ENCODE measurements around the gene BORCS6. TPM values are rescaled to one million over a fixed set of nuclear protein-coding genes. Genes with fewer than 3 reads are reported as not detected.

BORCS6 gene
- total and polyA plus RNA-seq, 2 of the 13 experiments (the other 11 are each of a cell fraction or from before 2014, with no cell fraction given) = 2.0 to 5.1 TPM

DNA sequence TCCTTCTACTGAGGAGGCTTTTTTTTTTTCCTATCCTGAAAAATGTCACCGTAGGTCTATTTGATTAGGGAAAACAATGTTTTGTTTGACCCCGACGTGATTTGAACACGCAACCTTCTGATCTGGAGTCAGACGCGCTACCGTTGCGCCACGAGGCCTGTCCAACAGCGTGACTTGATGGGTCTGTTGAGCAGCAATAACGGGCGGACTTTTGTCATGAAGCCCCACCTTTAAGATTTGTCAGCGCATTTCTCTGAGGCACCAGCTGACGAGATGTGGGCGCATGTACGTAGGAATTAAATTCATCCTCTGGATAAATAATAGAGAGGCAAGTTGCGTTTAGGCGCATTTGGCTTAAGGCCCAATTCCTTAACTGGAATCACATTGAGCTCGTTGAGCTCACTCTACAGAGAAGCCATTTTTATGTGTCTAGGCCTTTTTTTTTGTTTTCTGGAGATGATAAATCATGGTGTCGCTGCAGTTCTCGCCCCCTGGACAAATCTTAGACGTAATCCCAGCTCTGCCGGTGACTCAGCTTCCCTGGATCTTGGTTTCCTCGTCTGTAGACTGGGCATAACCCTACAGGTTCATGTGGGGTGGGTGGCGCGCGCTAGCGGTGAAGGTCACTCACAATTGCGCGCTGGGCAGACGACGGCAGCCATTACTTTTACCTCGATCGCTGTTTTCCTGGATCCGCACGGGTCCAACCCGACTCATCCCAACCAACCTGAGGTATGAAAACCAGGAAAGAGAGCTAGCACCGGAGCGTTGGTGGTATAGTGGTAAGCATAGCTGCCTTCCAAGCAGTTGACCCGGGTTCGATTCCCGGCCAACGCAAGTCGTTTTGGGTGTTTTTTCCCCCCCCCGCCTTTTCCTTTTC, 31.0 kb upstream of the BORCS6 start (continued):
- TF ChIP-seq, protein P1, sequence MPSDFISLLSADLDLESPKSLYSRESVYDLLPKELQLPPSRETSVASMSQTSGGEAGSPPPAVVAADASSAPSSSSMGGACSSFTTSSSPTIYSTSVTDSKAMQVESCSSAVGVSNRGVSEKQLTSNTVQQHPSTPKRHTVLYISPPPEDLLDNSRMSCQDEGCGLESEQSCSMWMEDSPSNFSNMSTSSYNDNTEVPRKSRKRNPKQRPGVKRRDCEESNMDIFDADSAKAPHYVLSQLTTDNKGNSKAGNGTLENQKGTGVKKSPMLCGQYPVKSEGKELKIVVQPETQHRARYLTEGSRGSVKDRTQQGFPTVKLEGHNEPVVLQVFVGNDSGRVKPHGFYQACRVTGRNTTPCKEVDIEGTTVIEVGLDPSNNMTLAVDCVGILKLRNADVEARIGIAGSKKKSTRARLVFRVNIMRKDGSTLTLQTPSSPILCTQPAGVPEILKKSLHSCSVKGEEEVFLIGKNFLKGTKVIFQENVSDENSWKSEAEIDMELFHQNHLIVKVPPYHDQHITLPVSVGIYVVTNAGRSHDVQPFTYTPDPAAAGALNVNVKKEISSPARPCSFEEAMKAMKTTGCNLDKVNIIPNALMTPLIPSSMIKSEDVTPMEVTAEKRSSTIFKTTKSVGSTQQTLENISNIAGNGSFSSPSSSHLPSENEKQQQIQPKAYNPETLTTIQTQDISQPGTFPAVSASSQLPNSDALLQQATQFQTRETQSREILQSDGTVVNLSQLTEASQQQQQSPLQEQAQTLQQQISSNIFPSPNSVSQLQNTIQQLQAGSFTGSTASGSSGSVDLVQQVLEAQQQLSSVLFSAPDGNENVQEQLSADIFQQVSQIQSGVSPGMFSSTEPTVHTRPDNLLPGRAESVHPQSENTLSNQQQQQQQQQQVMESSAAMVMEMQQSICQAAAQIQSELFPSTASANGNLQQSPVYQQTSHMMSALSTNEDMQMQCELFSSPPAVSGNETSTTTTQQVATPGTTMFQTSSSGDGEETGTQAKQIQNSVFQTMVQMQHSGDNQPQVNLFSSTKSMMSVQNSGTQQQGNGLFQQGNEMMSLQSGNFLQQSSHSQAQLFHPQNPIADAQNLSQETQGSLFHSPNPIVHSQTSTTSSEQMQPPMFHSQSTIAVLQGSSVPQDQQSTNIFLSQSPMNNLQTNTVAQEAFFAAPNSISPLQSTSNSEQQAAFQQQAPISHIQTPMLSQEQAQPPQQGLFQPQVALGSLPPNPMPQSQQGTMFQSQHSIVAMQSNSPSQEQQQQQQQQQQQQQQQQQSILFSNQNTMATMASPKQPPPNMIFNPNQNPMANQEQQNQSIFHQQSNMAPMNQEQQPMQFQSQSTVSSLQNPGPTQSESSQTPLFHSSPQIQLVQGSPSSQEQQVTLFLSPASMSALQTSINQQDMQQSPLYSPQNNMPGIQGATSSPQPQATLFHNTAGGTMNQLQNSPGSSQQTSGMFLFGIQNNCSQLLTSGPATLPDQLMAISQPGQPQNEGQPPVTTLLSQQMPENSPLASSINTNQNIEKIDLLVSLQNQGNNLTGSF (CRISPR knock-in tag; IDR thresholded peaks at IDR 0.05) = no peak
- TF ChIP-seq, protein P2, sequence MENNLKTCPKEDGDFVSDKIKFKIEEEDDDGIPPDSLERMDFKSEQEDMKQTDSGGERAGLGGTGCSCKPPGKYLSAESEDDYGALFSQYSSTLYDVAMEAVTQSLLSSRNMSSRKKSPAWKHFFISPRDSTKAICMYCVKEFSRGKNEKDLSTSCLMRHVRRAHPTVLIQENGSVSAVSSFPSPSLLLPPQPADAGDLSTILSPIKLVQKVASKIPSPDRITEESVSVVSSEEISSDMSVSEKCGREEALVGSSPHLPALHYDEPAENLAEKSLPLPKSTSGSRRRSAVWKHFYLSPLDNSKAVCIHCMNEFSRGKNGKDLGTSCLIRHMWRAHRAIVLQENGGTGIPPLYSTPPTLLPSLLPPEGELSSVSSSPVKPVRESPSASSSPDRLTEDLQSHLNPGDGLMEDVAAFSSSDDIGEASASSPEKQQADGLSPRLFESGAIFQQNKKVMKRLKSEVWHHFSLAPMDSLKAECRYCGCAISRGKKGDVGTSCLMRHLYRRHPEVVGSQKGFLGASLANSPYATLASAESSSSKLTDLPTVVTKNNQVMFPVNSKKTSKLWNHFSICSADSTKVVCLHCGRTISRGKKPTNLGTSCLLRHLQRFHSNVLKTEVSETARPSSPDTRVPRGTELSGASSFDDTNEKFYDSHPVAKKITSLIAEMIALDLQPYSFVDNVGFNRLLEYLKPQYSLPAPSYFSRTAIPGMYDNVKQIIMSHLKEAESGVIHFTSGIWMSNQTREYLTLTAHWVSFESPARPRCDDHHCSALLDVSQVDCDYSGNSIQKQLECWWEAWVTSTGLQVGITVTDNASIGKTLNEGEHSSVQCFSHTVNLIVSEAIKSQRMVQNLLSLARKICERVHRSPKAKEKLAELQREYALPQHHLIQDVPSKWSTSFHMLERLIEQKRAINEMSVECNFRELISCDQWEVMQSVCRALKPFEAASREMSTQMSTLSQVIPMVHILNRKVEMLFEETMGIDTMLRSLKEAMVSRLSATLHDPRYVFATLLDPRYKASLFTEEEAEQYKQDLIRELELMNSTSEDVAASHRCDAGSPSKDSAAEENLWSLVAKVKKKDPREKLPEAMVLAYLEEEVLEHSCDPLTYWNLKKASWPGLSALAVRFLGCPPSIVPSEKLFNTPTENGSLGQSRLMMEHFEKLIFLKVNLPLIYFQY (CRISPR knock-in tag; IDR thresholded peaks at IDR 0.05; ENCODE audit: borderline replicate concordance) = peak; percentile 50
- TF ChIP-seq ZMYM4 (CRISPR knock-in tag; IDR thresholded peaks at IDR 0.05) (peak; percentile 56), CENPX (CRISPR knock-in tag; IDR thresholded peaks at IDR 0.05) (no peak), ZNF484 (CRISPR knock-in tag; IDR thresholded peaks at IDR 0.05; ENCODE audit: borderline replicate concordance, low read depth) (no peak), HHEX (CRISPR knock-in tag; IDR thresholded peaks at IDR 0.05) (peak; percentile 8; the same call in 1 of the 2 replicates), ZNF780A (CRISPR knock-in tag; IDR thresholded peaks at IDR 0.05) (no peak), TBP (CRISPR knock-in tag; IDR thresholded peaks at IDR 0.05) (0 out of 2 replicates have a peak, but pooled peaks have one; percentile 62), ZNF549 (CRISPR knock-in tag; IDR thresholded peaks at IDR 0.05) (no peak), FOXM1 (CRISPR knock-in tag; IDR thresholded peaks at IDR 0.05) (no peak), SOX5 (CRISPR knock-in tag; IDR thresholded peaks at IDR 0.05; ENCODE audit: borderline replicate concordance) (no peak; the same call in 1 of the 2 replicates), HCFC1 (IDR thresholded peaks at IDR 0.05; ENCODE audit: low read depth, low read length) (no peak), PAX8 (CRISPR knock-in tag; IDR thresholded peaks at IDR 0.05; ENCODE audit: borderline replicate concordance) (no peak), CBX5 (CRISPR knock-in tag; IDR thresholded peaks at IDR 0.05; ENCODE audit: borderline replicate concordance) (peak; percentile 69; the same call in 1 of the 2 replicates), AGO1 (IDR thresholded peaks at IDR 0.05; ENCODE audit: low read depth, low read length, poor library complexity, severe bottlenecking) (no peak), ZNF383 (CRISPR knock-in tag; IDR thresholded peaks at IDR 0.05; ENCODE audit: borderline replicate concordance) (no peak), ZFP62 (CRISPR knock-in tag; IDR thresholded peaks at IDR 0.05) (0 out of 2 replicates have a peak, but pooled peaks have one; percentile 4)
- TF ChIP-seq, protein P3, sequence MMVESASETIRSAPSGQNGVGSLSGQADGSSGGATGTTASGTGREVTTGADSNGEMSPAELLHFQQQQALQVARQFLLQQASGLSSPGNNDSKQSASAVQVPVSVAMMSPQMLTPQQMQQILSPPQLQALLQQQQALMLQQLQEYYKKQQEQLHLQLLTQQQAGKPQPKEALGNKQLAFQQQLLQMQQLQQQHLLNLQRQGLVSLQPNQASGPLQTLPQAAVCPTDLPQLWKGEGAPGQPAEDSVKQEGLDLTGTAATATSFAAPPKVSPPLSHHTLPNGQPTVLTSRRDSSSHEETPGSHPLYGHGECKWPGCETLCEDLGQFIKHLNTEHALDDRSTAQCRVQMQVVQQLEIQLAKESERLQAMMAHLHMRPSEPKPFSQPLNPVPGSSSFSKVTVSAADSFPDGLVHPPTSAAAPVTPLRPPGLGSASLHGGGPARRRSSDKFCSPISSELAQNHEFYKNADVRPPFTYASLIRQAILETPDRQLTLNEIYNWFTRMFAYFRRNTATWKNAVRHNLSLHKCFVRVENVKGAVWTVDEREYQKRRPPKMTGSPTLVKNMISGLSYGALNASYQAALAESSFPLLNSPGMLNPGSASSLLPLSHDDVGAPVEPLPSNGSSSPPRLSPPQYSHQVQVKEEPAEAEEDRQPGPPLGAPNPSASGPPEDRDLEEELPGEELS (CRISPR knock-in tag; IDR thresholded peaks at IDR 0.05) = peak; percentile 43; the same call in 1 of the 2 replicates

Measured in HepG2 (cell line).